Measurements from ENCODE around the gene PPP1R9A. TPM values are rescaled to one million over a fixed set of nuclear protein-coding genes. Genes with fewer than 3 reads are reported as not detected.

Gene PPP1R9A
- total RNA-seq, 1 donor from 2014 or later, result 0.79 TPM

DNA sequence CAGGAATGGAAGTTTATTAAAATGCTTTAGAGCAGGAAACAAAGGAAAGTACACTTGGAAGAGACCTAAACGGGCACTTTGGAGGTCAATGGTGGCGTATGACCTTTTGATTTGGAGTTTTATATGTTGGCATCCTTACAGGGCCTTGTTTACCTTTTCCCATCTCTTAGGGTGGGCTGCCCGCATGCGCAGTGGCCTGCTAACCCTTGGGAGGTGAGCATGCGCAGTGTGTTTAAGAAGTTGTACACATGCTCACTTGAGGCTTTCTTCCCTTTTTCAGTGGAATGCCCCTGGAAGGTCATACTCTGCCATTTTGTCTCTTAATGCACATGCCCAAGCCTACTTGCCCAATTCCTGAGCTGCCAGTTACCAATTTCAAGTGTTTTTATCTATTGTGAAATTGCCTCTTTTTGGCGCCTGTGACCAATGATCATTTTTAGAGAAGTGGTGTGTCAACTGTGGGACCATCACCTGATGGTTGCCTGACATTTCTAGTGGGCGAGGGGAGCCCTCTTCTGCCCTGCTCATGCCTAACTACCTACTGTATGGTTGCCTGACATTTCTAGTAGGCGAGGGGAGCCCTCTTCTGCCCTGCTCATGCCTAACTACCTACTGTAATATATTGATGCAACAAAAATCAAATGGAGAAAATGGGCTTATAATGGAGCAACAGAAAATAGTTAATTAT lies 138.0 kb downstream of the PPP1R9A start:
- peak; percentile 8 for DNase-seq (ENCODE audit: low read depth)

DNA sequence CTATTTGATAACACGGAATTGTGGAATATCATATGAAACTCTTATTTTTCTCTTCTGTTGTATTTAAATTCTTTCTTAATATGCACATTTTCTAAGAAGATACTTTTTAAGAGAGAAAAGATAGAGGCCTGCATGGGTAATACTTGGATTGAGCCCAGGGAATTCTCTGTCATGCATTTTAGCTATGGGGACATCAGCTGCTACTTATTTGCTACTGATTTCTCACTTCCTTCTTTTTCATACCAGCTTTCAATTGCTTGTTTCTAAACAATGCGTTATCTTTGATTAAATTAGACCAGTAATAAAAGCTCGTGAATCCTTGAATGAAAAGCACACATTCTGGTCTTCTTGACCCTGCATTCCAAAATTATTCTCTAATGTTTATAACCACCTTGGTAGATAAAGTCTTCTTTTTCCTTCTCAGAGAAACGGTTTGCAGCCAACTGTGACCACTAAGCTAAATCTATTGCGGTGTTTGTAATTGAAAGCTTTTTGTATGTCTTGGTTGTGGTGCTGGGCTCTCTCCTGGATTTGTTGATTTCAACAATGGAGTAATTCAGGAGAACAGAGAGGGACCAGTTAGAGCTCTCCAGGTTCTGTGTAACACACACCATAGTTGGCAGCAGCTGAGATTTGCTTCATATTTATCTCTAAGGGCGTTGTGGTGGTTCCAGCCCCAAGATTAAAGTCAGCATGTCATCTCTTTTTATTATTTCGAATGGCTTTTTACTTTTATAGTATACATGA lies 139.3 kb downstream of the PPP1R9A start:
- no peaks in the 10 kb centered on the region for H3K36me3 ChIP-seq (ENCODE audit: control insufficient read depth, insufficient read depth, low read length)
- DNase-seq (ENCODE audit: low read depth) (no peak), FAIRE-seq (no peak)
- no peaks in the 10 kb centered on the region for H3K27me3 ChIP-seq (ENCODE audit: control insufficient read depth, insufficient read depth, low read length)
- TF ChIP-seq, protein P1, sequence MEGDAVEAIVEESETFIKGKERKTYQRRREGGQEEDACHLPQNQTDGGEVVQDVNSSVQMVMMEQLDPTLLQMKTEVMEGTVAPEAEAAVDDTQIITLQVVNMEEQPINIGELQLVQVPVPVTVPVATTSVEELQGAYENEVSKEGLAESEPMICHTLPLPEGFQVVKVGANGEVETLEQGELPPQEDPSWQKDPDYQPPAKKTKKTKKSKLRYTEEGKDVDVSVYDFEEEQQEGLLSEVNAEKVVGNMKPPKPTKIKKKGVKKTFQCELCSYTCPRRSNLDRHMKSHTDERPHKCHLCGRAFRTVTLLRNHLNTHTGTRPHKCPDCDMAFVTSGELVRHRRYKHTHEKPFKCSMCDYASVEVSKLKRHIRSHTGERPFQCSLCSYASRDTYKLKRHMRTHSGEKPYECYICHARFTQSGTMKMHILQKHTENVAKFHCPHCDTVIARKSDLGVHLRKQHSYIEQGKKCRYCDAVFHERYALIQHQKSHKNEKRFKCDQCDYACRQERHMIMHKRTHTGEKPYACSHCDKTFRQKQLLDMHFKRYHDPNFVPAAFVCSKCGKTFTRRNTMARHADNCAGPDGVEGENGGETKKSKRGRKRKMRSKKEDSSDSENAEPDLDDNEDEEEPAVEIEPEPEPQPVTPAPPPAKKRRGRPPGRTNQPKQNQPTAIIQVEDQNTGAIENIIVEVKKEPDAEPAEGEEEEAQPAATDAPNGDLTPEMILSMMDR (IDR thresholded peaks at IDR 0.05; ENCODE audit: insufficient read depth, low read length, severe bottlenecking), result no peak
- H3K4me3 ChIP-seq (ENCODE audit: low read depth, low read length), result no peak overlapping the region

More for the DNA sequence above, 138.0 kb downstream of the PPP1R9A start:
- TF ChIP-seq, protein P1 (IDR thresholded peaks at IDR 0.05; ENCODE audit: insufficient read depth, low read length, severe bottlenecking), result peak; percentile 2
- H3K27me3 ChIP-seq (ENCODE audit: control insufficient read depth, insufficient read depth, low read length), result no peaks in the 10 kb centered on the region
- FAIRE-seq, result no peak
- H3K36me3 ChIP-seq (ENCODE audit: control insufficient read depth, insufficient read depth, low read length), result no peaks in the 10 kb centered on the region
- no peak overlapping the region for H3K4me3 ChIP-seq (ENCODE audit: low read depth, low read length)

DNA sequence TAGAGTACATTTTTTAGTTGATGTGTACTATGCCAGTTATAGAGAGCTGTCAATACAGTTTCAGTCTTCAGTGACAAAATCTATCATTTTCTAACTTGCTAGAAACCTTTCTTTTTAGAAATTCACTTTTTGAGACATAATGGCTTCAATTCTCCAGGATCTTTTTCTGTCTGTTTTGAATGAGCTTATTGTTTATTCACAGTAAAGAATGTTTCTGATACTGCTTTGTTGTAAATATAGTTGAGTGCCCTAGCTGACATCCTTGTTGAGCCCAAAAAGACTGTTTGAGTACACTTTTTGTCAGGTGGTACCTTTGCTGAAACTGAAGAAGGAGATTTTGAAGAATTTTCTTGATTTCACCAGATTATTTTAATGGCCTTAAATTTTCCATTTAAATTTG lies 139.9 kb downstream of the PPP1R9A start:
- H3K4me3 ChIP-seq (ENCODE audit: low read depth, low read length), result no peak overlapping the region
- no peaks in the 10 kb centered on the region for H3K36me3 ChIP-seq (ENCODE audit: control insufficient read depth, insufficient read depth, low read length)
- TF ChIP-seq, protein P1 (IDR thresholded peaks at IDR 0.05; ENCODE audit: insufficient read depth, low read length, severe bottlenecking), result no peak
- H3K27me3 ChIP-seq (ENCODE audit: control insufficient read depth, insufficient read depth, low read length), result no peaks in the 10 kb centered on the region
- FAIRE-seq (no peak), DNase-seq (ENCODE audit: low read depth) (no peak)

DNA sequence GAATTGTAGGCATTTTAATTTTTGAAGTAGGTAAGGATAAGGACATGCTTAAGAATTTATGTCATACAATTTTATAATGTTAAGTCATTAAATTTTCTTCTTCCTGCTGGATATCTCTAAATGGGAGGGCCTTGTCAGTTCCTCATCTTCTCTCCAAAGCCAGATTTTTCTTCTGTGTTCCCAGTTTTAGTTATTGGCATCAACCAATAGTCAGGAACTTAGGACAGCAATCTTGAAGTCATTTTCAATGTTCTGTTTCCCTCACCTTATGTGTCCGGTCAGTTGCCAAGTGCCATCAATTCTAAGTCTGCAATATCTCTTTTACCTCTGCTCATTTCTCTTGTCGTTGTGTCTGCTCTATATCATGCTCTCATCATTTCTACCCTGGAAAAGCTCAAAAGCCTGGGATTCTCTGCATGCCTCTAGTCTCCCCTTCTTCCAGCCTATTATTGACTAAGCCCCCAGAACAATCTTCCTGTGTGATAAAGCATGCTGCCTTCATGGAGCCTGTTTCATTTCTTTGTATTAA lies 145.2 kb downstream of the PPP1R9A start:
- no peak overlapping the region for H3K4me3 ChIP-seq (ENCODE audit: low read depth, low read length)
- no peak for FAIRE-seq
- TF ChIP-seq, protein P1 (IDR thresholded peaks at IDR 0.05; ENCODE audit: insufficient read depth, low read length, severe bottlenecking), result no peak

DNA sequence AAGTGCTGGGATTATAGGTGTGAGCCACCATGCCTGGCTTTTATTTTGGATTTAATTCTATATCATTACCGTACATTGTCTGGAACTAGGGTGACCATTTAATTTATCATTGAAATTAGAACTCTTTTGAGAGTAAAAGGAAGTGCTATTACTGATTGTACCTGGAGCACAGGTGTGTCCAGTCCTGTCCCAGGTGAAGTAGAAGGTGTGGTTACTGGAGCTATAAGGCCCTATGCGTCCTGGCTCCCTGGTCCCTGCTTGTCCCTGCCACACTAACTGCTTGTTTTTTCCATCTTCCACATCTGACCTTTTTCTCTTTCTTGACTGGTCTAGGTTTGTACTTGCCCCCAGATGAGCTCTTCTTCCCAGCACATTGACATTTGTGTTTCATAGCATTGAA lies 147.0 kb downstream of the PPP1R9A start:
- no peak for FAIRE-seq
- no peaks in the 10 kb centered on the region for H3K36me3 ChIP-seq (ENCODE audit: control insufficient read depth, insufficient read depth, low read length)
- no peak for DNase-seq (ENCODE audit: low read depth)
- no peaks in the 10 kb centered on the region for H3K27me3 ChIP-seq (ENCODE audit: control insufficient read depth, insufficient read depth, low read length)
- TF ChIP-seq, protein P1 (IDR thresholded peaks at IDR 0.05; ENCODE audit: insufficient read depth, low read length, severe bottlenecking), result no peak
- no peak overlapping the region for H3K4me3 ChIP-seq (ENCODE audit: low read depth, low read length)

More for the DNA sequence above, 145.2 kb downstream of the PPP1R9A start:
- Histone ChIP-seq H3K36me3 (ENCODE audit: control insufficient read depth, insufficient read depth, low read length) (no peaks in the 10 kb centered on the region), H3K27me3 (ENCODE audit: control insufficient read depth, insufficient read depth, low read length) (no peaks in the 10 kb centered on the region)
- no peak for DNase-seq (ENCODE audit: low read depth)

All from bronchial epithelial cell (primary cell).